Iris pigment epithelial cell (primary cell): ENCODE results near the gene LAMA5.

ENCODE experiments used
- DNase-seq: peaks from one replicate; pipeline ENCODE4 v3.0.0-alpha.2; 2011; ENCODE audit warnings: low read depth

LAMA5 gene

GRCh38 chr20:62288535-62289105 lies 78.5 kb downstream of the LAMA5 start:
- no peak for DNase-seq

DNA sequence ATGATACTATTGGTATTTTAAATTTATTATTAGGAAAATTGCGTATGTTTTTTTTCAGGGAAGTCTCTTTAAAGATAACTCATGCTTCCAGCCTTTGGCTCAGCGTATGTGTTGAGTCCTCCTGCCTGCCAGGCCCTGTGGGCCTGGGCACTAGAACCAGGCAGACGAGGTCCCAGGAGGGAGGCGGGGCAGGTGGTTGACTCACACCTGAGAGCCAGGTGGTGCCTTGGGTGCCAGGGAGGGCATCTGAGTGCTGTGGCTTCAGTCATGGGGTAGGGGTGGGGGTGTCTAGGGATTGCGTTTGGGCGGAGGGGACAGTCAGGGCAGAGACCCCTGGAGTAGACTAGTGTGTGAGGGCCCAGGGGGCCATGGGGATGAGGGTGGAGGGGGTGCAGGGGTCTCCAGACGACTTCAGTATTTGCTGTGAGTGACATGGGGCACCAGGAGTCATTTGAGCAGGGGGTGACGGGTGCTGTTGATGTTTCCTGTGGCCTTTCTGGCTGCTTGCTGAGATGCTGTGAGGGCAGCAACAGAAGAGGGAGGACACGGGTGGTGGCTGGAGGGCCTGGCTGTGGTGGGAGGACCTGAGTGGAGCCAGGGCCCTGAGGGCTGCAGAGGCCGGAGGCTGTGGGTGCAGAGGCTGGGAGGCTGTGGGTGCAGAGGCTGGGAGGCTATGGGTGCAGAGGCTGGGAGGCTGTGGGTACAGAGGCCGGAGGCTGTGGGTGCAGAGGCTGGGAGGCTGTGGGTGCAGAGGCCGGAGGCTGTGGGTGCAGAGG lies 79.2 kb downstream of the LAMA5 start:
- DNase-seq = no peak

- no peak for DNase-seq
Observed at GRCh38 chr20:62287129-62287528, 80.0 kb downstream of the LAMA5 start.

- DNase-seq = no peak
Observed at GRCh38 chr20:62286493-62287064, 80.5 kb downstream of the LAMA5 start.

DNA sequence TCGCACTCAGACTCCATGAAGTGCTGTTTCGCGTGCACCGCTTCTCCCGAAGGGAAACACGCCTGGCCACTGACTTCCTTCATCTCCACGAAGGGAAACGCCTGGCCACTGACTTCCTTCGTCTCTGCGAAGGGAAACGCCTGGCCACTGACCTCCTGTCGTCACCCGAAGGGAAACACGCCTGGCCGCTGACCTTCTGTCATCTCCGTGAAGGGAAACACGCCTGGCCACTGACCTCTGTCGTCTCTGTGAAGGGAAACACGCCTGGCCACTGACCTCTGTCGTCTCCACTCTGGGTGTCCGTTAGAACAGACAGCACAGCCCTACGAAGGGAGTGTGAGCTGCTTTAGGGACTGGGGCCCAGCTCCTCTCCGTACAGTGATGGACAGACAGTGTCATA lies 81.4 kb downstream of the LAMA5 start:
- no peak for DNase-seq

GRCh38 chr20:62285151-62285550 lies 82.0 kb downstream of the LAMA5 start:
- DNase-seq = no peak

DNA sequence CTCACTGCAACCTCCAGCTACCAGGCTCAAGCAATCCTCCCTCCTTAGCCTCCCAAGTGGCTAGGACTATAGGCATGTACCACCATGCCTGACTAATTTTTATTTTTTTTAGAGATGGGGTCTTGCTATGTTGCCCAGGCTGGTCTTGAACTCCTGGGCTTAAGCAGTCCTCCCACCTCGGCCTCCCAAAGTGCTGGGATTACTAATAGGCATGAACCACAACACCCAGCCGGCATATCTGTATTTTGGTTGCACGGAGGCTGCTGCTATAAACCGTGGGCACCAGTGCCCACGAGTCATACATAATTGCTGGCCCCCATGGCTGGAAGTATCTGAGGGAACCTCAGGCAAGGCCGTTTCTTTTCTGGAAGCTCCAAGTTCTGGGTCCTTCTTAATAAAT lies 82.7 kb downstream of the LAMA5 start:
- DNase-seq = no peak

DNA sequence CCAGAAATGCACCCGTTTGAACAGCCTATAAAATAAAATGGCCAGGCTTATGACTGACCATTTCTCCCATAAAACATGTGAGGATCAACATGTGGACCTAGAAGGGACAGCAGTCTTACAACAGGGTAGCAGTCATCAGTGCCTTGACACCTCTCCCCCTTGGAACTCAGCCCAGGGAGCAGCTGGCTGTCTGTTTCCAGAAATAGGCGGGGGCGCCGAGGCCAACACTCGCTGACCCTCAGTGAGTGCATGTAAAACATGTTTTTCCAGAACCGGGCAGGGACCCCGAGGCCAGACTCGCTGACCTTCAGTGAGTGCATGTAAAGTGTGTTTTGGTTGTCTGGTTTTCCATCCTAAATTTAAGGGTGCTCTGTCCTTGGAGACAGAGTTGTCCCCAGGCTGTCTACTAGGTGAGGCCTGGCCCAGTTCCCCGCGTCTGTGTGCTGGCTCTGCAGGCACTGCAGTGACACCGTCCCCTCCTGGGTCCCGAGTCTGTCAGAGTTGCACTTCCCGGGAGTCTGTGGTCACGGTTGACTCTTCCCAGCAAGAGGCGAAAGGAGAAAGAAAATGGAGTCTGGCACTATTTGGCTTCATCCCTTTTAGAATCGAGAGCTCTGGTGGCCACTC lies 84.1 kb downstream of the LAMA5 start:
- no peak for DNase-seq

DNA sequence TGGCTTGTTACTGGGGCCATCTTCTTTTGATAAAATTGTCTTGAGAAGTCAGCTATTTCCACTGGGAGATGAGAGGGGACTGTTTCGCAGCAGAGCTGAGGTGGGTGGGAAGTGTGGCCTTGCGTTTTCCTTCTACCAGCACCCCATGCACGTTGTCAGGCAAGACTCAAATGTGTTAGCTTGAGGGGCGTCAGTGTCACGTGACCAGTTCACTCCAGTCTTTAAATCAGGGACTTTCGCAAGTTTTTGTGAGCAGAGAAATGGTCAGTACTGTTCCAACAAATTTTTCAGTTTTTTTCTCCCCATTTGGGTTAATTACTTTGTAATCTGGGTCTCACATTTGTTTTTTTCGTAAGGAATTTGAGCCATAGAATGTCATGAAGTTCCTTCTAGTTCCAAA lies 85.0 kb downstream of the LAMA5 start:
- DNase-seq = no peak

DNA sequence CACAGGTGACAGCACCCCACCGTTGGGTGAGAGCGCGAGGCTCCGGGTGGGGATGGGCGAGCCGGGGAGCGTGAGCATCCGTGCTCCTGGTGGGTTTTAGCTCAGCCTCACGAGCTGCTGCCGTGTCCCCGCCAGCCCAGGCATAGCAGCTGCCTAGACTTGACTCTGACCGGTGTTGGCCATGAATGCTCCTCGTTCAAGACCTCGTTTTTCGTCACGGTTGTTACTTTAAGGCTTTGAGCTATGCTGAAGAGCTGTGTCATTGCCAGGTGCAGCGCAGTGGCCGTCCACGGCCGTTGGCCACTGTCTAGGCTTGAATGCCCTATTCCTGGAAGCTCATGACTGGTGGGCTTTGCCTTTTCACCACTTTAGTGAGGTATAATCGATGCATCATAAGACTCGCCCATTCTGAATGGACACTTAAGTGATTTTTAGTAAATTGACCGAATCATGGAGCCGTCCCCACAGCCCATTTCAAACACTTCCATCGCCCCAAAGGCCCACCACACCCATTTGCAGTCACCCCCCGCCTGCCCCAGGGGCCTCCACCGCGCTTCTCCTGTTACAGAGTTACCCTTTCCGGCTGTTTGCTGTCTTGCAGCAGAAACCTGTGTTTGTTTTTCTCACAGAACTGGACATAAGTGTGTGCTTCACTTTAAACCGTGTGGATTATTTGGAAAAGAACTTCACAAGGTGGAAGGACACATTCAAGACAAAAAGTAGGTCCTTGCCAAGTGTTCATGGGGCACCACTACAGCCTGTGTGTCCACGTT lies 85.8 kb downstream of the LAMA5 start:
- DNase-seq = no peak

- no peak for DNase-seq
Observed at GRCh38 chr20:62280303-62280702, 86.8 kb downstream of the LAMA5 start.

DNA sequence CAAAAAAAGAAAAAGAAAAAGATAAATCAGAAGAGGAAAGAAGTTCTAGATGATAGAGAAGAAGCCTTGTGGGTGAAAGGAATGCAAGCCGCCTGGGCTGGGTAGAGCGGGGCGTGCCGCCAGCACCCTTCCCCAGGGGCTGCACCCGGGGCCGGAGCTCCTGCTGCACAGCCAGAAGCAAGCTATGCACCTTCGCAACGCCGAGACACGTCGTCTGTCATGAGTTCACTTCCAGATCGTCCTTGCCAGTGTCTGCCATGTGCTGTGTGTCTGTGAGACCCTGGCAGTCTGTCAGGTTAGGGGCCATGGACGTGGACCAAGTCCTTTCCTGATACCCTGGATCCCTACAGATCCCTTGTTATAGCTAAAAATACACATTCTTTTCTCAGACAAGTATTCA lies 89.9 kb downstream of the LAMA5 start:
- no peak for DNase-seq

DNA sequence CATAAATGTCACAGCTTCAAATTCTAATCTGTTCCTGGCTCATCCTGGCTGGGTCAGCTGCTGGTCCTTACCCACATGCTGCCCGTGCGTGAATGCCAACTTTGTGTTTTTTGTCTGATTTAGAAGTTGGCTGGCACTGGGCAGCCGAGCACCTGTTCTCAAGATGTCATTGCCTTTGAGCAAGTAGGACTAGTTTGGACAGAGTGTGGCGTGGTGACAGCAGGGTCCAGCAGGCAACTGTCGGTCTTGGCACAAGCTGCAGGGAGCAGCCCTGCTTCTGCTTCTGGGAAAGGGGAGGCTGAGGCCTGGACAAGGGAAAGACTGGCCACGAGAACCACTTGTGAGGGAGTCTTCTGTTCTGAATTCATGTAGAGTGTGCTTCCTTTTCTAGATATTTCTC lies 90.7 kb downstream of the LAMA5 start:
- DNase-seq = no peak

DNA sequence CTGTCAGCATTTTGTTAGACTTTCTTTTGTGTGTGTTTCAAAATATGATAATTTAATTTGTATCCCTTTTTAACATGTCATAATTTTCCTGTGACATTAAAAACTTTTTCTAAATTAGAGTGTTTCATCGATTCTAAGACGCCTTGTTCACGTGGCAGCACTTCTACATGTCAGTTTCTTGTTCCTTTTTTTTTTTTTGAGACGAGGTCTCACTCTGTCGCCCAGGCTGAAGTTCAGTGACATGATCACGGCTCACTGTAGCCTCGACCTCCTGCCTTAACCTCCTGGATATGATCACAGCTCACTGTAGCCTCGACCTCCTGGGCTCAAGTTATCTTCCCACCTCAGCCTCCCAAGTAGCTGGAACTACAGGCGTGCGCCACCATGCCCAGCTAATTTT lies 91.9 kb downstream of the LAMA5 start:
- no peak for DNase-seq

- DNase-seq = no peak
Observed at GRCh38 chr20:62274332-62274950, 92.7 kb downstream of the LAMA5 start.

- no peak for DNase-seq
Observed at GRCh38 chr20:62273416-62273815, 93.7 kb downstream of the LAMA5 start.

- DNase-seq = no peak
Observed at GRCh38 chr20:62272200-62272599, 94.9 kb downstream of the LAMA5 start.

DNA sequence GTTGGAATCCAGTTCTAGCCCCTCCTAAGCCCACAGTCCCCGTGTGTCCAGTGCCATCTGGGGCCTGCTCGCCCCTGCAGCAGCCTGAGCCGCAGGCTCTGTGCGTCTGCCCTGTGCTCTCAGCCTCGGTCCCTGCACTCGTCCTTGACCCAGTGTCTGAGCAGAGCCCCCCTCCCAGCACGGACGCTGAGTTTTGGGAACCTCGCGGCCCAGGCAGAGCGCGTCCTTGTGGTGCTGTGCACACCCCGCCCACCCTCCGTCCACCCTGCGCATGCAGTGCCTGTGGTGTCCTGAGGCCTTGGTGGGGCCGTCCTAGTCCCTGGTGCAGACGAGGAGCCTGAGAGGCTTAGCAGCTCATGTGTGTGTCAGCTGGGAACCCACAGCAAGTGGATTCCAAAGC lies 97.2 kb downstream of the LAMA5 start:
- DNase-seq = no peak

DNA sequence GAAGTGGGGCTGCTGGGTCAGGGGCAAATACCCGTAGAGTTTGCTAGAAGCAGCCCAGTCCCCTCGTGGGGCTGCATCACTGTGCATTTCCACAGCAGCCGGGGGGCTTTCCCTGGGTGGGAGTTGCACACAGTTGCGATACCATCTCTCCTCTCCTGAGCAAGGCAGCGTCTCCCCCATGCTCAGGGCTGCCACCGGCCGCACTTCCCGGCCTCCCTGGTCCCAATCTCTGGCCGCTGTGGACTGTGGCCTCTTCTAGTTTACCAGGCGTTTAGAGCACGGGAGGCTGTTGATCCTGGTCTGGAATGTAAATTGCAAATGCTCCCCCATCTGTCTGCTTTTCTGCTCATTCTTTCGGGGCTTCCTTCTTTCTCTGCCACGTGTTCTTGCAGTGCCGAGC lies 97.7 kb downstream of the LAMA5 start:
- DNase-seq = no peak

DNA sequence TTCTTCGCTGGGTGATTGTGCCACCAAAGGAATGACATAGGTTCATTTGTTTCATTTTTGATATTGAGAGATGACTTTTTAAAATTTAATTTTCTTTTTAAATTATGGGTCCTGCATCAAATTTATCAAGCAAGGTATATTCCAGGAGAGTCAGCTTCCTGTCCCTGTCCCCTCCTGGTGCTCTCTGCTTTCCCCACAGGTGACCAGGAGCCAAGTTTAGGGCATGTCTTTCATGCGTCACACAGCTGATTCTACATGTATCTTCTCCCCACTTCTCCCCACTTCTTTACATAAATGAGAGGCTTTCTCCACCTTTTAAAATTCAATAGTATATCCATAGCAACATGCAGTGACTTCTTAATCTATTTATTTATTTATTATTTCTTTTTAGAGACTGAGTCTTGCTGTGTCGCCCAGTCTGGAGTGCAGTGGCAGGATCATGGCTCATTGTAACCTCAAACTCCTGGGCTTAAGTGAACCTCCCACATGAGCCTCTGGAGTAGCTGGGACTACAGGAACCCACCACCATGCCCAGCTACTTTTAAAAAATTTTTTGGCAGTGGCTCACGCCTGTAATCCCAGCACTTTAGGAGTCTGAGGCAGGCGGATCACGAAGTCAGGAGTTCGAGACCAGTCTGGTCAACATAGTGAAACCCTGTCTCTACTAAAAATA lies 98.7 kb downstream of the LAMA5 start:
- no peak for DNase-seq

GRCh38 chr20:62267543-62267942 lies 99.6 kb downstream of the LAMA5 start:
- no peak for DNase-seq
